Left lung (tissue), 10 donors: ENCODE results near the gene INPP5A. TPM values are rescaled to one million over a fixed set of nuclear protein-coding genes. Genes with fewer than 3 reads are reported as not detected.

Experiments used
- ATAC-seq: fragments of 200-7000 bp; cut with Tn5 transposase; one replicate; pipeline ENCODE4 v1.9.1; 2020; ENCODE audit warnings: moderate library complexity
- DNase-seq, 4 donors: peaks; one replicate each; pipeline ENCODE4 v3.0.0-alpha.2; 2013 to 2020
- H3K27ac ChIP-seq, 2 donors: fragments of 200-600 bp; sonication (generic) in 1 of 2; one replicate each; pipeline versions ENCODE4 v1.5.0 to v1.8.0; 2020 to 2021
- H3K27me3 ChIP-seq, 2 donors: fragments of 200-600 bp; sonication (generic) in 1 of 2; one replicate each; pipeline versions ENCODE4 v1.5.0 to v1.8.0; 2020 to 2021
- H3K36me3 ChIP-seq, 2 donors: fragments of 200-600 bp; sonication (generic) in 1 of 2; one replicate each; pipeline versions ENCODE4 v1.5.0 to v1.8.0; 2020 to 2021
- H3K4me1 ChIP-seq, 2 donors: fragments of 200-600 bp; one replicate each; pipeline ENCODE4 v1.8.0; 2021
- H3K4me3 ChIP-seq, 2 donors: fragments of 200-600 bp; sonication (generic) in 1 of 2; one replicate each; pipeline versions ENCODE4 v1.5.0 to v1.8.0; 2020 to 2021; ENCODE audit warnings: mild to moderate bottlenecking in 1 of 2
- H3K9me3 ChIP-seq, 2 donors: fragments of 200-600 bp; sonication (generic) in 1 of 2; one replicate each; pipeline versions ENCODE4 v1.5.0 to v1.8.0; 2020 to 2021
- CTCF ChIP-seq, 2 donors: fragments of 200-600 bp; sonication (generic) in 1 of 2; IDR thresholded peaks; one replicate each; pipeline versions ENCODE4 v1.5.0 to v1.8.0; 2021; ENCODE audit warnings: antibody characterized with exemption in 2 of 2
- intact Hi-C, 2 donors: fragments of 100-400 bp; cut with DNase I; formaldehyde crosslinking; loops; one replicate each; pipeline versions ENCODE4 v1.11.2 to v1.14.2; 2022
- polyA plus RNA-seq, 6 donors: library from polyadenylated mRNA; unstranded; fragments of 120-200 nt; gene quantifications; one replicate each; pipeline ENCODE4 v1.2.1, GENCODE V29; 2013; ENCODE audit not compliant: insufficient read length in 6 of 6
- total RNA-seq, 2 donors: library from RNA; stranded (reverse); fragmentation: NEBNext Ultra II Directional; extraction: Animal tissue kit (Norgen Biotek cat#: 25700); gene quantifications; one replicate each; pipeline ENCODE4 v1.2.1, GENCODE V29; 2021
- donor health status: DM: no; HTN: yes; CAD: no.
- donor health status: DM: no; HTN: no; CAD: no.

Gene INPP5A
- total and polyA plus RNA-seq, 8 donors: 32.0 to 44.0 (median 36.8) TPM

GRCh38 chr10:132617737-132618052 is 80.1 kb downstream of the INPP5A start:
- H3K36me3 ChIP-seq: peaks cover 0 to 16% of the 10 kb centered on the region in 2 donors
- H3K27me3 ChIP-seq: no peaks in the 10 kb centered on the region
- intact Hi-C loops: no loop called here
- H3K27ac ChIP-seq: no peak overlapping the region
- no peak for TF ChIP-seq CTCF (IDR thresholded peaks at IDR 0.05)
- DNase-seq: no peak
- no peak overlapping the region for H3K4me3 ChIP-seq
- no peak for ATAC-seq
- H3K9me3 ChIP-seq: peaks cover 0 to 27% of the 10 kb centered on the region in 2 donors
- peaks cover 0 to 12% of the 10 kb centered on the region in 2 donors for H3K4me1 ChIP-seq

- TF ChIP-seq CTCF (IDR thresholded peaks at IDR 0.05): no peak
- peaks cover 0 to 27% of the 10 kb centered on the region in 2 donors for H3K9me3 ChIP-seq
- DNase-seq (no peak), ATAC-seq (no peak)
- no peak overlapping the region for H3K4me3 ChIP-seq
- H3K4me1 ChIP-seq: peaks cover 0 to 12% of the 10 kb centered on the region in 2 donors
- no peaks in the 10 kb centered on the region for H3K27me3 ChIP-seq
- H3K36me3 ChIP-seq: peaks cover 0 to 16% of the 10 kb centered on the region in 2 donors
- intact Hi-C loops: no loop called here
- no peak overlapping the region for H3K27ac ChIP-seq
These were observed 80.8 kb downstream of the INPP5A start for GRCh38 chr10:132618158-132618919.

GRCh38 chr10:132619927-132620326 is 82.3 kb downstream of the INPP5A start:
- DNase-seq (no peak), ATAC-seq (no peak)
- no peak overlapping the region for H3K4me3 ChIP-seq
- no peaks in the 10 kb centered on the region for H3K27me3 ChIP-seq
- peaks cover 0 to 8% of the 10 kb centered on the region in 2 donors for H3K36me3 ChIP-seq
- peaks cover 0 to 27% of the 10 kb centered on the region in 2 donors for H3K9me3 ChIP-seq
- TF ChIP-seq CTCF (IDR thresholded peaks at IDR 0.05): no peak
- H3K4me1 ChIP-seq: peaks cover 0 to 16% of the 10 kb centered on the region in 2 donors
- intact Hi-C loops: no loop called here
- H3K27ac ChIP-seq: no peak overlapping the region

- Histone ChIP-seq H3K36me3 (no peaks in the 10 kb centered on the region), H3K27ac (no peak overlapping the region), H3K4me3 (no peak overlapping the region), H3K27me3 (no peaks in the 10 kb centered on the region), H3K9me3 (peaks cover 0 to 23% of the 10 kb centered on the region in 2 donors), H3K4me1 (peaks cover 20 to 32% of the 10 kb centered on the region in 2 donors)
- DNase-seq (peak in 1 of 4 donors; percentile 63), ATAC-seq (no peak)
- intact Hi-C loops: no loop called here
- no peak for TF ChIP-seq CTCF (IDR thresholded peaks at IDR 0.05)
These were observed 86.7 kb downstream of the INPP5A start for GRCh38 chr10:132624061-132624846.

GRCh38 chr10:132624847-132625471 is 87.4 kb downstream of the INPP5A start:
- Histone ChIP-seq H3K36me3 (no peaks in the 10 kb centered on the region), H3K4me1 (peaks cover 20 to 32% of the 10 kb centered on the region in 2 donors), H3K27me3 (no peaks in the 10 kb centered on the region), H3K27ac (no peak overlapping the region), H3K4me3 (no peak overlapping the region), H3K9me3 (peaks cover 0 to 16% of the 10 kb centered on the region in 2 donors)
- intact Hi-C loops: no loop called here
- no peak for TF ChIP-seq CTCF (IDR thresholded peaks at IDR 0.05)
- peak in 1 of 4 donors; percentile 47 for DNase-seq
- peak; percentile 8 for ATAC-seq
